IPS-NIHi7 (cell line): ENCODE results near the gene RNF14.

Experiments
- DNase-seq: peaks from one replicate; pipeline ENCODE4 v3.0.0; 2012; ENCODE audit warnings: mixed read lengths; ENCODE audit errors: extremely low spot score

RNF14 gene

DNA sequence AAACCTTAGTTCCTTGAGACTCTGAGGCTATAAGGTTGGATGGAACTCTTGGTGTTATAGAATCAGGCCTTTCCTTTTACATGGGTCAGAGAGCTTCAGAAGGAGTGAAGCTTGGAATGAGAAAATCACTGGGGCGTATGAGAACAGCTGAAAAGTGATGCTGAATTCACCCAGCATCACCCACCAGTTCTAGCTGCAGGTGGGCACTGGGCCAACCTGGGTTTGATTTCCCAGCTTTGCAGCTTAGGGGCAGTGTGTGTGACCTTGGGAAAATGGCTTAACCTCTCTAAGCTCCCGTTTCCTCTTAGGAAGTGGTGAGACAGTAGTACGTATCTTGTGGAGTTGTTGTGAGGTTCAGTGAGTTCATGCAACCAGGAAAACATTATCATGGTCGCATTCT lies 21.6 kb upstream of the RNF14 start:
- no peak for DNase-seq

DNA sequence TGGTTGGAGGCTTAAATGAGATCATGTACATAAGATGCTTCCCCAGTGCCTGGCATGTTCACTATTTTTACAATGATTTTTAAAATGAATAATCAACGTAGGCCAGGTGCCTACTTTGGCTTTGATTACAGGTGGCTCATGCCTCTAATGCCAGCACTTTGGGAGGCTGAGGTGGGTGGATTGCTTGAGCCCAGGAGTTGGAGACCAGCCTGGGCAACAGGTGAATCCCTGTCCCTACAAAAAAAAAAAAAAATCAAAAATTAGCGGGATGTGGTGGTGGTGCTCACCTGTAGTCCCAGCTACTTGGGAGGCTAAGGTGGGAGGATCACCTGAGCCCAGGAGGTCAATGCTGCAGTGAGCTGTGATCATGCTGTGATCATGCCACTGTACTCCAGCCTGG lies 20.1 kb upstream of the RNF14 start:
- no peak for DNase-seq

- DNase-seq: no peak
These were observed 19.4 kb upstream of the RNF14 start for GRCh38 chr5:141949511-141949910.

DNA sequence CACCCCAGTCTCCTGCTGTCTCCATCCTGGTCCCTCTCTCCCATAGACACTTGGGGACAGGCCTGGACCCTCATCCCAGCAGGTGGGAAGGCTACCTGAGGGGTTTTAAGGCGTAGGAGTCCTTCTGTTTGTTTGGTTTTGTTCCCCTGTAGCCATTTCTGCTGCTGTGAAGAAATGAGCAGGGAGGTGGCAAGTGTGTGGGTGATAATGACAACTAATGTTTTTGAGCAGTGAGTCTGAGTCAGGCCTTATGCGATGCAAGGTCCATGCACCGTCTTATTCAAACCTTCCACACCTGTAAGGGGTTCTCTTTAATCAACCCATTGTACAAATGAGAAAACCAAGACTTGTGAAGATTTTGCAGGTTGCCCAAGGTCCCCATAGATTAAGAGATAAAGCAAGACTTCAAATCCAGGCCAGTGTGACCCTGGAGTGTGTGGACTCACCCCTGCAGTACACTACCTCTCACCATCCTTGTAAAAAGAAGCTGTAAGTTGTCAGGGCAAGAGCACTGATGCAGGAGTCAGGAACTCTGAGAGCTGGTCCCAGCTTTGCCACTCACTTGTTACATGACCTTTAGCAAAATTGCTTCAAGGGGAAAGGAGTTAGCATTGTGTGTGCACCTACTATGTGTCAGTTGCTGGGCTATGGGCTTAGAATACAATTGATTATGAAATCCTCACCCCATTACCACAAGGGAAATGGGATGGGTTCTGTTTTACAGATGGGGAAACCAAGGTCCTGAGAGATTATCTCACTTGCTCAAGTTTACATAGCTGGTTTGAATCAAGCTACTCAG lies 18.5 kb upstream of the RNF14 start:
- DNase-seq: no peak

DNA sequence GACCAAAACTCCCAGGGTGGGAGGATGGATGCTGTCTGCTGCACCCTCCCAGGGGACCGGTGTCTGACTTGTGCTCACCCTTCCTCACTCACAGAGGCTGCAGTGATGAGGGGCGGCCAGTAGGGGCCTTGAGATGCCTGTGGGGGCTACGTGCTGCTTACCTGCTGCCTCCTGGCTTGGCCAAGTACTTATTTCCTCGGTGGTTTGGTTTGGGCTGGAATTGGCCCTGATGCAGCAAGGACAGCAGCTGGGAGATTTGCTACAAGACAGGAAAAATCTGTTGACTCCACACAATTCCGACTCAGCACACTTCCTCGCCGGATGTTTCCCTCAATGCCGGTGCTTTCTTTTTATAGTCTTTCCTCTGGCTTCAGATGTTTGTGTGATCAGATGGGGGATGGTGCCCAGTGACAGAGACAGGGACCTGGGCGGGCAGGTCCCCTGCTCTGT lies 17.5 kb upstream of the RNF14 start:
- DNase-seq: peak; percentile 92

DNA sequence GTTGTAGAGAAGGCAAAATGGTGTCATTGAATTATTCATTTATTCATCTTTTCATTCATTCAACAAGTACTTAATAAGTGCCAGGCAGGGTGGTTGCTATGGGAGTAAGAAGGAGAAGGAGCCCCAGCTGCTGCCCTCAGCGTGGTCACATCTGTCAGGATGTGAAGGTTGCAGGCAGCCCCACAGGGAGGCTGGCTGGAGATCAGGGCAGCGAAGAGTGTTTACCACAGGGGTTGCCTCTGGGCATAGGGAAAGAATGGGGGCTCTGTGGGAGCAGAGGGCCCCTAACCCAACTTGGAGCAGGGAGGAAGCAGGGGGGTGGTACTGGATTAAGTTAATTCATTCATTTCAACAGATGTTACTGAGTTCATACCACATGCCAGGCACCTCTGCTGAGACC lies 16.9 kb upstream of the RNF14 start:
- DNase-seq: no peak

DNA sequence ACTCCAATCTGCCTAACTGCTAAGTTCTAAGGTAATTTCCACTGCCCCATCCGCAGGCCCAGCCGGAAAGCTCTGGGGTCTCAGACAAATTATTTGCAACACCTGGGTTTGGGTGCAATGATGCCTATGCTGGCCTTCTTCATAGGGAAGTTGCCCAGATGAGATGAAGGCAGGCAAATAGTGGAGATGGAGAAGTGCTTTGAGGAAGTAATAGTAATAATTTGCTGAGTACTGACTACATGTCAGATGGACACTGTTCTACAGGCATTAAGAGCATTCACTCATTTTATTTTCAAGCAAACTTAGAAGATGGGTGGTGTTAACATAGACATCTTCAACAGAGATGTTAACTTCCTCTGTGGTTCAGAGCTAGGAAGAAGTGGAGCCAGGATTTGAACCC lies 14.7 kb upstream of the RNF14 start:
- no peak for DNase-seq

DNA sequence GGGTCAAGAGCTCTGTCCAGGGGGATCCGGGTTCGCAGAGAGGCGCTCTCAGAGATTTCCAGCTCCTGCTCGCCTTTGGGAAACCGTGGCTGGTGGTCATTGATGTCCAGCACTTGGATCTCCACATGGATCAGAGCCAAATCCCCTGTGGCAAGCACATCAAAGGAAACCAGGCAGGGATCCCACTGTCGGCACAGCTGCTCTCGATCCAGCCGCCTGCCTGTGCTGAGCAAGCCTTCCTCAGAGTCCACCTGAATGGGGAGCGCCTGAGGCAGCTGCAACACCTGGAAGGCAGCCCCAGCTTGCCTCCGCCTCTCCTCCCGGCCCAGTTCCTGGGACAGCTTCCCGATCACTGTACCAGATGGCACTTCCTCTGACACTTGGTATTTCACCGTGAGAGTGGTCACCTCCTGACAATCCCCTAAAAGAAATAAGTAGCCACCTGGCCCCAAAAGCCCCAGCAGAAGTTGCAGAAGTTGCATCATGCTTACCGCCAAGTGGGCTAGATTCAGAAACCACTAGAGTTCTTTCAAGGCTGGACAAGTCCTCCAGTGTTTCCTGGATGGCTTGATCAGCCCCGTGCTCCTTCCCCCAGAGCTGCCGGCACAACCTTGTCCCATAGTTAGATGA lies 11.4 kb upstream of the RNF14 start:
- DNase-seq: no peak

- DNase-seq: peak; percentile 39
These were observed 10.8 kb upstream of the RNF14 start, which contains the start of gene PCDH12 for GRCh38 chr5:141958113-141958512. Gene PCDH12, minus strand, starts transcription at chr5:141958202. Its CDS starts 351 bp downstream, at chr5:141957851.

DNA sequence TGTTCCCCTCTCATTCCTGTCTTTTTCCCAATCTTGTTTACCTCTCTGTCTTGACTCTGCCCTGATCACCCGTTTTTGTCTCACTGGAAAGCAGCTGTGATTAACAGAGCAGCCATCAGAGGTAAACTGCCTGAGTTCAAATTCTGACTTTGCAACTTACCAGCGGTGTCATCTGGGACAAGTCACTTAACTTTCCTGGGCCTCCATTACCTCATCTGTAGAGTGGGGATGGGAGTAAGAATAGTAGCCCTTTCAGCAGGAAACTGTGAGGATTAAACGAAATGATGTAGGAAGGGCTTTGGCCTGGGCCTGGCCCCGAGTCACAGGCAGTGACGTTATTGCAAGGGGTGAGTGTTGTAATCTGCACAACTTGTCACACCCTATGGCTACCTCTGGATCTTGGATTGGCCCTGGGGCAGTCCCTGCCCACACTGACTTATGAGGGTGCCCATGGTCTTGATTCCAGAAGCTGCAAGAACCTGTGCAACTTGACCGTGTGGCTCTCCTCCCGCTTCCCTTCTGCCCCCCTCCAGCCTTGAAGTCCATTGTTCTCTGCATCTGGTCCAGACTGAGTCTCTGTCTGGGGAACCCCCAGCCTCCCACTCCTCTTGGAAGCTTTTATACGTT lies 10.2 kb upstream of the RNF14 start:
- DNase-seq: no peak

- DNase-seq: no peak
These were observed 8.9 kb upstream of the RNF14 start for GRCh38 chr5:141960018-141960417.

- DNase-seq: peak; percentile 87
These were observed 8.2 kb upstream of the RNF14 start for GRCh38 chr5:141960449-141961323.

DNA sequence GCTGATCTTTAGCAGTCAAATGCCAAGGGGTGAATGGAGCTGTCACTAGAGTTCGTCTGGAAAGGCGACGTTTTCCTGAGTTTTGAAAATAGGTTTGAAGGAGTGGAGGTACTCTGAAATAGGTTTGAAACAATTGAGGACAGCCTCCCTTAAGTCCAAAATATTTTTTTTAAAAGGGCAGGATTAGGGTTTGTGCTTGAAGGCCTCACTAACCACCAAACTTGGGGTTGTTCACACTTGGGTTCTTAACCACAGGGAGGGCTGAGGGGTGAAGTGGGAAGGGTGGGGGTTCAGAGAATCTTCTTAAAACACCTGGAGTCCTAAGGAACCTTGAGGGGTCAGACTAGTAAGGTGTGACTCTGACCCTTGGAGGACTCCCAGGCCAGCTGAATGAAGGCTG lies 7.4 kb upstream of the RNF14 start:
- no peak for DNase-seq

GRCh38 chr5:141963701-141964100 lies 5.2 kb upstream of the RNF14 start:
- DNase-seq: no peak

DNA sequence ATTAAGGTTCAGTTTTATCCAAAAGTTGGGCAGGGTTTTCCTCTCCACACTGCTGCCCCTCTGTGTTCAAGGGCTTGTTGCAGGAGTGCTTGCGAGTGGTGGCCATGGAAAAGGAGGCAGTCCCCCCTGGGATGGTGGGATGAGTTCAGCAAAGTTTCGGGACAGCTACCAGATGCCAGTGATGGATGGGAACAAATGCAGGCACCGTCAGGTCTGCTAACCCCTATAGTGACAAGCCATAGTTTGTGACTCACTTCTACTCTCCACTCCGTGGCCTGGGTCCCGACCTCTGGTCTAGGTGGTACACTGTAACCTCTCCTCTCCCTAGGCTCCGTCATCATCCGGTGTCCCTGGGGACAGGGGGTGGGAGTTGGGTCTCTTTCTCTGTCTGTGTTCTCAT lies 3.8 kb upstream of the RNF14 start:
- DNase-seq: no peak

DNA sequence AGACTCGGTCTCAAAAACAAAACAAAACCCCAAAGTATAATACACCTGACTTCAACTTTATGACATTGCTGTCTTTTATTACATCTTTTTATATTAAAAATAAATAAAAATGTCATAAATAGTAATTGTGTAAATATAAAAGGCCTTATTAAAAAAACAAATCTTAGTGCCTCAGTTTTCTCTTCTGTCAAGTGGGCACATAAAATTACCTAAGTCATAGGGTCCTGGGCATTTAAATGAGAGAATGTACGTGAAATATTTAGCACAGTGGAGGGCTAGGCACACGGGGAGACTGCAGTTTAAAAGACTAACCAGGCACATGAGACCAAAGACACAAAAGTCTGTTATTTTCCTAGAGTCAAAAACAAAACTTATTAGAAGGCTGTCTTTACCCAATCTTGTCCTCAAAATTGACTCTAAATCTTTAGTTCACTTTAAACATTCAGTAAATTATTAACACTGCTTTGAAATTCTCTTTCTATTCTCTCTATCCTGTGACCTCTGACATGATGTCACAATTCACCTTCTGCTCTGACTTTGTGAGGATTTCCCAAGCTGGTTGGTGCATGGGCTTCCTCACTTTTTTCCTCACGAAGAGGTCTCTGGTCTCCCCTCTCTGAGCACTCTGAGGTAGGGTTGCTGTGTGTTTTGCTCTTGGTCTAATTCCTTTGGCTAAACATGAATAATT lies 2.5 kb upstream of the RNF14 start:
- no peak for DNase-seq

GRCh38 chr5:141966963-141967333 lies 2.0 kb upstream of the RNF14 start:
- DNase-seq: no peak

GRCh38 chr5:141969783-141970771 lies 1.2 kb downstream of the RNF14 start:
- peak; percentile 50 for DNase-seq

- no peak for DNase-seq
These were observed 5.1 kb downstream of the RNF14 start for GRCh38 chr5:141973871-141974595.
